Activated naive CD4-positive, alpha-beta T cell treated with anti-CD3 and anti-CD28 coated beads for 36 hours (primary cell): ENCODE results near the gene NTPCR. TPM values are rescaled to one million over a fixed set of nuclear protein-coding genes. Genes with fewer than 3 reads are reported as not detected.

ENCODE experiments used
- CTCF ChIA-PET: fragments of 350-600 bp; sonication (Branson Sonifier 250); formaldehyde crosslinking; loops from one replicate; lab custom pipeline; 2021; ENCODE audit warnings: antibody characterized with exemption; lab: Charles Lee
- DNase-seq: peaks from one replicate; pipeline ENCODE4 v3.0.0-alpha.2; 2020
- H3K27ac Mint-ChIP-seq: one replicate; pipeline ENCODE4 v1.8.0; 2021; ENCODE audit warnings: mild to moderate bottlenecking, mixed read lengths
- H3K27me3 Mint-ChIP-seq: one replicate; pipeline ENCODE4 v1.8.0; 2021; ENCODE audit warnings: low read depth, mixed read lengths
- H3K36me3 Mint-ChIP-seq: one replicate; pipeline ENCODE4 v1.8.0; 2021; ENCODE audit warnings: low read depth, mixed read lengths
- H3K4me1 Mint-ChIP-seq: one replicate; pipeline ENCODE4 v1.8.0; 2021; ENCODE audit warnings: low read depth, mixed read lengths
- H3K4me3 Mint-ChIP-seq: one replicate; pipeline ENCODE4 v1.8.0; 2021; ENCODE audit warnings: mild to moderate bottlenecking, moderate library complexity, mixed read lengths
- H3K9me3 Mint-ChIP-seq: one replicate; pipeline ENCODE4 v1.8.0; 2021; ENCODE audit warnings: mixed read lengths
- intact Hi-C: fragments of 100-400 bp; cut with micrococcal nuclease; formaldehyde crosslinking; loops from one replicate; pipeline ENCODE4 v1.15.1; 2023
- total RNA-seq, 2 experiments: library from RNA; stranded (reverse); gene quantifications; one replicate each; pipeline ENCODE4 v1.2.3, GENCODE V29; 2021

The NTPCR gene
- total RNA-seq, 2 experiments from 2014 or later, result 53.1 TPM

DNA sequence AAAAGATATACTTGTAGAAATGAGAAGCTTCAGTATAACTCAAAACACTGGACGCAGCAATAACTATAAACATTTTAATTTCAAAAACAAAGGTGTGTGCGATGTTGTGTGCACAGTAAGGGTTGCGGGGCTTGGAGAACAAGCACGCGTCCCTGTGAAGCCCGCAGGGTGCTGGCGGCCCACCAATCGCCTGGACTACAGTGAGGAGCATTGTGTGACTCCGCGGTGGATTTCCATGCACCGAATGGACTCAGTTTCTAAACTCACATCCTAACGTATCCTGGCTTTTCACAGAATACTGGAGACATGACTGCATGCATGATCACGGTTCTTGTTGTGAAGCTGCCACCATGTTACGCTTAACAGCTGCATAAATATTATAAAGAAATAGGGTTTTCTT lies 33.0 kb downstream of the NTPCR start:
- Mint-ChIP-seq H3K27me3 (no peaks in the 10 kb centered on the region), H3K27ac (no peak overlapping the region), H3K36me3 (peaks cover 4% of the 10 kb centered on the region), H3K4me3 (no peak overlapping the region), H3K9me3 (no peaks in the 10 kb centered on the region), H3K4me1 (peaks cover 6% of the 10 kb centered on the region)
- intact Hi-C loops, result no loop called here
- DNase-seq, result no peak
- CTCF ChIA-PET, result no interaction called here

DNA sequence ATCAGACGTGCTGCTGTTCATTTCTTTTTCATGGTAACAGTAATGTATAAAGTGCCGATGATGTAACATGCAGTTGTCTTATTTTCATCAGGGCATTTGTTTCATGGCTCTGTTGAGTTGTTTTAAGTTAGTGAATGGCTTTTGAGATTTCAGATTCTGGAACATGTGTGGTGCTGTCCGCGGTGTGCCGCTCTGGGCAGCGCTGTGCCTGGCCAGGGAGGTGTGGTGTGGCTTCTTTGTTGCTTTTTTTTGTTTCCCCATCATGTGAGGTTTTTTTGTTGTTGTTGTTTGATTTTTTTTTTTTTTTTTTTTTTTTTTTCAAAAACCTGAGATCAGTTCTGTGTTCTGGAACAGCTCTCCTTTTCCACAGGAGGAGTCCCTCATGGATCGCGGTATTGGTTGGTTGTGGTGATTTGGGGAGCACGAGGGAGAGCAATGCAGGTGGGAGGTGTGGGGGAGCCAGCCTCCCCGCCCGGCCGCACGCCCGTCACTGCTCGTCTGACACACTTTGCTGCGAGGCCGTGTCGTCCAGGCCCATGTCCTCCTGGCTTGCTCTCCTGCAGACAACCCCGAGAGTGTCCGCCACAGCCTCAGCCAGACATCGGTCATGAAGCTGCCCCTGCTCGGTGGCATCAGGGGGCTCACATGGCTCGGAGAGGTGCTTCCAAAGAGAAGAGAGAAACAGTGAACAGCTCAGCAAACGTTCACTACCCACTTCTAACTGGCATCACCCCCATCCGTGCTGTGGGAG lies 33.6 kb downstream of the NTPCR start:
- Mint-ChIP-seq H3K4me1 (peaks cover under 1% of the 10 kb centered on the region), H3K9me3 (no peaks in the 10 kb centered on the region), H3K27ac (no peak overlapping the region), H3K27me3 (no peaks in the 10 kb centered on the region), H3K4me3 (no peak overlapping the region), H3K36me3 (peaks cover 4% of the 10 kb centered on the region)
- no peak for DNase-seq
- intact Hi-C loops, result no loop called here
- CTCF ChIA-PET, result no interaction called here

DNA sequence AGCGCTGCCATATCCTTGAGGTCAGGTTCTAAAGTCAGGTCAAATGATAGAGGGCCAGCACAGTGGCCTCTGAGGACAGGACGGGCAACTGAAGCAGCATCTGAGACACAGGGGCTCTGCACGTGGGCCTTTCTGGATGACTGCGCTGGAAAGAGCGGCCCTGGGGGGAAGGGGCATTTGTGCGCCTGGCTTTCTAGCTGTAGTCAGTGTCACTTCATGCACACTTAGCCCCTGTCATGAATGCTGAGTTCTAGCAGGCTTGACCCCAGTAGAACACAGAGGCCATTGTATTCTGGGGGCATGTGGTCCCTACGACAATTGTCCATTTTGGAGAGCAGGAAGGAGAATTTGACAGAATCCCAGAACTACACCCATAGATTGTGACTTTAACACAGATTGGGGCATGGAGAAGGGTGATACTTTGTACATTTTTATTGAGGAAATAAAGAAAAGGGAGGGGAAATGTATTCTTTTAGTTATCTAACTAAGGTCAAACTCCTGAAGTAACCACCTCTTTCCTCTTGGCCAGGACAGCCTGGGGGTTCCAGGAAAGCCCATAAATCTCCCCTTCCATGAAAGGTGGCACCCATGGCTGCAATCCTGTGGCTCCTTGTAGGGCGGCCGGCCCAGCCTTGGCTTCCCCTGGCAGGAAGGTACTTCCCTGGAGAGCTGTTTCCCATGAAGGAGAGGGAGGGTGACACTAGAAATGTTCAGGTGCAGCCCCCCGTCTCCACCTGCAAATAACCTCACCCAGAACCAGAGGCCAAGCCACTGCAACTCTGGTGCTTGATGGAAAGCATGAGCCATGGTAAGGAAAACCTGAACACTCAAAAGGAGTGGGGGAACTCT lies 34.4 kb downstream of the NTPCR start:
- H3K27ac Mint-ChIP-seq, result no peak overlapping the region
- no peak for DNase-seq
- no peaks in the 10 kb centered on the region for H3K9me3 Mint-ChIP-seq
- H3K36me3 Mint-ChIP-seq, result peaks cover 3% of the 10 kb centered on the region
- no peaks in the 10 kb centered on the region for H3K4me1 Mint-ChIP-seq
- CTCF ChIA-PET, result no interaction called here
- no peaks in the 10 kb centered on the region for H3K27me3 Mint-ChIP-seq
- no peak overlapping the region for H3K4me3 Mint-ChIP-seq
- intact Hi-C loops, result no loop called here

DNA sequence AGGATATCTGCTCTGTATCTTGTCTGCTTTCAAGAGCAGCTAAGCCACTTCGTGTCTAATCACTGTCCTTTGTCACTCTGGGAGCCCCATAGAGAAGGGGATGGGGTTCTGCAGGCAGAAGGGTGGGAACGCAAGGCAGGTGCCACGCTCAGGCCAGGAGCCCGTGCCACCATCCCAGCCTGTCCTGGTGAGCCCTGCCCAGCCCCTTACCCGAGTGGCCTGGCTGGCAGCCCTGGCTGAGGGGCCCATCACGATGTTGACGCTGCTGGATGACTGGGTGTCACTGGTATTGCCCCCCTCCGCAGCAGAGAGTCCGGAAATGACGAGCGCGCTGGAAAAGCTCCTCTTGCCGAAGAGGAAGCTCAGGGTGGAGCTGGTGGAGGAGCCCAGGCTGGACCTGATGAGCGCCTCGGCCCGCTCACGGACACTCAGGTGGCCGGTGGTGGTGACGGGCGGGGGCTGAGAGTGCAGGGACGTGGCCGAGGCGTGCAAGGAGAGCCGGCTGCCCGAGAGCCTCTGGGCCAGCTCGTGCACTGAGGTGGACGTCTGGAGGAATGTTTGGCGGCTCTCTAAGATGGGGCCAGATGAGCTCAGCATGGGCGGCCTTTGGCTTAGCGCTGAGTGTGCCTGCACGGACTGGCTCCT lies 35.6 kb downstream of the NTPCR start:
- intact Hi-C loops, result no loop called here
- H3K27ac Mint-ChIP-seq, result no peak overlapping the region
- H3K4me1 Mint-ChIP-seq, result no peaks in the 10 kb centered on the region
- H3K9me3 Mint-ChIP-seq, result no peaks in the 10 kb centered on the region
- DNase-seq, result no peak
- no peaks in the 10 kb centered on the region for H3K27me3 Mint-ChIP-seq
- peaks cover 4% of the 10 kb centered on the region for H3K36me3 Mint-ChIP-seq
- no peak overlapping the region for H3K4me3 Mint-ChIP-seq
- CTCF ChIA-PET, result no interaction called here

DNA sequence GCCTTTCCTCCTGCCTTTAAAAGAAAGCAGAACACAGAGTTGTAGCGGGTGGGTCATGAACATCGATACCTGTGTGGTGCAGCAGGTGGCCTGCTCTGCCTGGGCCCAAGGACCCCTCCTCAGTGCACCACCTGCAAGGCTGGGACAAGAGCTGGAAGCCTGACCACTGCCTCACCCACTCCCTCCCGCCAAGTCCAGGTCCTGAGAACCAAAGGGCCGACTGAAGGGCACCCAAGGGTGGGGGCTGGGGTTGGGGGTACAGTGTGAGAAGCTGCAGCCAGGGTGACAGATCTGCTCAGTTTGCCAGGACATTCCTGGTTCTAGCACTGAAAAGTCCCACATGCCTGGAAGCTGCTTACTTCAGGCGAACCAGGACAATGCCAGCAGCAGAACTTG lies 36.1 kb downstream of the NTPCR start:
- Mint-ChIP-seq H3K36me3 (peaks cover 8% of the 10 kb centered on the region), H3K9me3 (no peaks in the 10 kb centered on the region), H3K27me3 (no peaks in the 10 kb centered on the region), H3K4me1 (no peaks in the 10 kb centered on the region), H3K27ac (no peak overlapping the region), H3K4me3 (no peak overlapping the region)
- CTCF ChIA-PET, result no interaction called here
- DNase-seq, result no peak
- intact Hi-C loops, result no loop called here

DNA sequence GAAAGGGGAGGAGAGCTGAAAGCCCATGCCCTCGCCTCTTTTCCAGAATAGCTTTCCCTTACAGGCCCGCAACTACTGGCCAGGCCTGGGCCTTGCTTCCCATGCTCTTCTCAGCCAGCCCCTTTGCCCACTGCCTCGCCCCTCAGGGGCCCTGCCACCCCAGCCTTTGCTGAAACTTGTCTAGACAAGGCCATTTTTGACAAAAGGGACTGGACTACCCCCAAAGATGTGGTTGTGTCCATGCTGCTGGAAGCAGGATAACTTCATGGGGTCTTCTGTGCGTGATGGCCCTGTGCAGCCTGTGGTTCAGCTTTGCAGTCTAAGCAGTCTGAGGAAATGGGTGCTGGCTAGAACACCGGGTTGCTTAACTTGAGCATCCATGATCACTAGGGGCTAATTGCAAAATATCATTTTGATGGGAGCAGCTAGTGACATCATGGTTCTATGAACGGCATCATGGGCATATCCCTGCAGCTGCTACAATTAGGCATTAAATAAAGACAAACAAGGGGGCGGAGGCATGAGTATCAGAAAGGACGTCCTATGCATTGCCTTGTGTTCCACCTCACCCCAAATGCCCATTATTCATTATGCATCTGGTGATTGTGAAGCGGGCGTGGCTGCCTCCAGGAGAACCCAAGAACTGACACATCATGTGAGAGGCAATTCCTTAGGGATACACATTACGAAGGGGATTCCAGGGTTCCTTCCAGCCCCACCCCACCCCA lies 36.8 kb downstream of the NTPCR start:
- peaks cover 11% of the 10 kb centered on the region for H3K36me3 Mint-ChIP-seq
- CTCF ChIA-PET, result no interaction called here

DNA sequence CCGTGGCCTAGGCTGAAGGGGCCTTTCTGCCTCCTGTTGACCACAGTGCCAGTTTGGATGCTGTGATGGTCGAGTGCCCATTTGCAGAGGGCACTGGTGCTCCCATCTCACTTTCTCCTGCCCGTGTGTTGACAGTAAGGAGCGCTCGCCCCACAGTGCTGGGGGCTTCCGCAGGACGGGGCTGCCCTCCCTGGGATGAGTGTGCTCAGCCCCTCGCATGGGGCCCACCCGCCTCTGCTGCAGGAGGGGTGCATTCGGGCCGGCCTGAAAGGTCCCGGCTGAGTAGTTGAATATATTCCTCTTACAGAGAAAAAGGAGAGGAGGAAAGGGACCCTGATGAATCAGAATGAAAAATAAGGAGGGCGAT lies 37.3 kb downstream of the NTPCR start:
- no peaks in the 10 kb centered on the region for H3K4me1 Mint-ChIP-seq
- intact Hi-C loops, result no loop called here
- H3K36me3 Mint-ChIP-seq, result peaks cover 16% of the 10 kb centered on the region
- CTCF ChIA-PET, result no interaction called here
- H3K27ac Mint-ChIP-seq, result no peak overlapping the region
- no peak for DNase-seq
- no peaks in the 10 kb centered on the region for H3K27me3 Mint-ChIP-seq
- no peaks in the 10 kb centered on the region for H3K9me3 Mint-ChIP-seq
- no peak overlapping the region for H3K4me3 Mint-ChIP-seq

More for the DNA sequence above, 36.8 kb downstream of the NTPCR start:
- Mint-ChIP-seq H3K4me3 (no peak overlapping the region), H3K4me1 (no peaks in the 10 kb centered on the region), H3K27me3 (no peaks in the 10 kb centered on the region), H3K27ac (no peak overlapping the region), H3K9me3 (no peaks in the 10 kb centered on the region)
- DNase-seq, result no peak
- intact Hi-C loops, result no loop called here

DNA sequence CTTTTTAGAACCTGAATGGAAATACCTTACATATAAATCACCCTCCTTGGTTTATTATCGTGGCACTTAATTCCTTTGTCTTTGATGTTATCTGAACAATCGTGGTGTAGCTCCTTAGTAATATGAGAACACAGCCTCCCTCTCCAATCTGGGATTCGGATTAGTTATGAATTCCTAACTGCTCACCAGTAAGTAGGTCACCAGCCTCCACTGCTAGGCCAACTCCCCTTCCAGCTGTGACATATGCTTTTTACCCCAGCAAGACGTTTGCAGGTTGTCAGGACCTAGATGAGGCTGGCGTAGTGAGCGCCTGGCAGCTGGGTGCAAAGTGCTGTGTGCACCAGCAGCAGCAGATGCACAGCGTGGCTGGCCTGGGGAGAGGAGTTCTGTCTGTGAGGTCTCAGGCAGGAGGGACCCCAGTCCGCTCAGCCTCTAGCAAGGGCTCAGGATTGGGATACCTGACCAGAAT lies 38.2 kb downstream of the NTPCR start:
- DNase-seq, result no peak
- no peaks in the 10 kb centered on the region for H3K4me1 Mint-ChIP-seq
- H3K27me3 Mint-ChIP-seq, result no peaks in the 10 kb centered on the region
- H3K9me3 Mint-ChIP-seq, result peaks cover 6% of the 10 kb centered on the region
- CTCF ChIA-PET, result no interaction called here
- no peak overlapping the region for H3K27ac Mint-ChIP-seq
- no peak overlapping the region for H3K4me3 Mint-ChIP-seq
- intact Hi-C loops, result no loop called here
- H3K36me3 Mint-ChIP-seq, result peaks cover 24% of the 10 kb centered on the region

DNA sequence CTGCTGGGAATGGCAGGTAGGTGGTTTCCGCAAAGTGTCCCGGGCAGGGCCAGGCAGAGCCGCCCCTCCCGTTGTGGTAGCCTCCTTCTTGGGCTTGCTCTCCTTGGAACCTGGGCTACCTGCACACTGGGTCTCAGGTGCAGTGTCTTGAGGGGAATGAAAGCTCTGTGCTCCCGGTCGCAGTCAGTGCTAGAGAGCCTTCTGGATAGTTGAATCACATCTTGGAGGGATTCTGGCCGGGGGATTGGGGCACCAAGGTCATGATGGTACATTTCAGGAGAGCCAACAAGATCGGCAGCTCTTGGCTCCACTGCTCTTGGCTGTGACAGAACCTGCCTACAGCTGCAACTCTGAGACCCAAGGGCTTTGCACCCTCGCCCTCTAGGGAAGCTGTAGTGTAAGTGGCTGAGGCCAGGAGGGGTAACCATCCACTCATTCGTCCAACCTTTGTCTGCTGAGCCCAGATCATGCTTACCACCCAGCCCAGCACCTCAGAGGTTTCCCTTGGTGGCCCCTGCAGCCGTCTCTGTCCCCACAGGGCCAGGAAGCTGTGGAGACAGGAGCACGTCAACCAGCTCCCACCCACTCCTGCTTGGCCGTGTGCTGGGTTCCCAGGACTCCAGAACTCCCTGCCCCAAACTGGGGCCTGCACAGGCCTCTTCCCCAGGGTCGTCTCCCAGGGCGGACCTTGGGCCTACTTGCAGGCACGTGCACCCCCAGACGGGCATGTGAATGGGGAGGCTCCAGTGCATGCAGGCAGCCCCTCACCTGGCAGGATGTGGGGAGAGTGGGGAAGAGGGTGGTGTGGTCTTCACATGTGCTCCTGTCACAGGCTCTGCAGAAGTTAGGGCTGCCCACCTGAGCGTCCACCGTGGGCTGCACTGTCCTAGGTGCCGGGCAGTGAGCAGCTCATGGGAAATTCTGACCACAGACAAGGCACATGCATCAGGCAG lies 40.0 kb downstream of the NTPCR start:
- no peaks in the 10 kb centered on the region for H3K27me3 Mint-ChIP-seq
- H3K27ac Mint-ChIP-seq, result no peak overlapping the region
- H3K9me3 Mint-ChIP-seq, result peaks cover 20% of the 10 kb centered on the region
- DNase-seq, result no peak
- CTCF ChIA-PET, result interaction anchor here (1.0 kb wide), 1 partner anchor 34 kb away, joined by 3 read pairs; no protein-coding TSS in a partner anchor
- no peak overlapping the region for H3K4me3 Mint-ChIP-seq
- peaks cover 39% of the 10 kb centered on the region for H3K36me3 Mint-ChIP-seq
- intact Hi-C loops, result no loop called here
- H3K4me1 Mint-ChIP-seq, result no peaks in the 10 kb centered on the region

DNA sequence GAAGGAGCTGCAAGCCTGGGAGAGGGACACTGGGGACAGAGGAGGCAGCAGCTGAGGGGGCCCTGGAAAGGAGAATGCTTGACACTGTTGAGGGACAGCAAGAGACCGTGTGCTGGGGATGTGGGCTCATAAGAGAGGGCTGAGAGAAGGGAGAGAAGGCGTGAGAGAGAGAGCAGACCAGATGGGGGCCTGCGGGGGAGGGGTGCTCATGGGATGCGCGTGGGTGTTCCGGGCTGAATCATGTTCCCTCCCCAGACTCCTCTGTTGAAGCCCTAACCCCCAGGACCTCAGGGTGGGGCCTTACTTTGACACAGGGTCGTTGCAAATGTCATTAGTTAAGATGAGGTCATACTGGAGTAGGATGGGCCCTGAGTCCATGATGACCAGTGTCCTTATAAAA lies 40.8 kb downstream of the NTPCR start:
- Mint-ChIP-seq H3K4me1 (no peaks in the 10 kb centered on the region), H3K4me3 (no peak overlapping the region), H3K9me3 (peaks cover 20% of the 10 kb centered on the region), H3K36me3 (peaks cover 45% of the 10 kb centered on the region), H3K27ac (no peak overlapping the region), H3K27me3 (no peaks in the 10 kb centered on the region)
- intact Hi-C loops, result no loop called here
- DNase-seq, result no peak
- CTCF ChIA-PET, result interaction anchor here (1.0 kb wide), 1 partner anchor 33 kb away, joined by 3 read pairs; no protein-coding TSS in a partner anchor

DNA sequence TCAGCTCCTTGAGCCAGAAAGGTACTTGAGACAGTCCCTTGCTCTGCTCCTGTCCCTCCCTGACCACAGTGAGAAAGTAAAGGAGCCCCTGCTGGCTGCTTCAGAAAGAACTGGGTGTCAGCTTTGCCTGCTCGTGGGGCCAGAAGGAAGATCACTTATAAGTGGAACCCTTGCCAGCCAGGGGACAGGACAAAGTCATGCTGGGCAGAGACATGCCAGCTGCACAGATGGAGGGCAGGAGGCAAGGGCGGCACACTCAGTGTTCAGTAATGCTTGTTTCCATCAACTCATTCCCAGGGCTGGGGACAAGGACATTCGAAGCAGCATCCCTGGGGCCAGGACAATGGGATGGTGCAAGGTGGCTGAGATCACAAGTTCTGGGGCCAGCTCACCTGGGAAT lies 41.8 kb downstream of the NTPCR start:
- H3K27me3 Mint-ChIP-seq, result no peaks in the 10 kb centered on the region
- H3K27ac Mint-ChIP-seq, result no peak overlapping the region
- intact Hi-C loops, result no loop called here
- H3K4me1 Mint-ChIP-seq, result no peaks in the 10 kb centered on the region
- H3K36me3 Mint-ChIP-seq, result peaks cover 55% of the 10 kb centered on the region
- peaks cover 20% of the 10 kb centered on the region for H3K9me3 Mint-ChIP-seq
- DNase-seq, result no peak
- CTCF ChIA-PET, result no interaction called here
- H3K4me3 Mint-ChIP-seq, result no peak overlapping the region
